HepG2 (cell line): ENCODE data around the gene DPH2. TPM values are rescaled to one million over a fixed set of nuclear protein-coding genes. Genes with fewer than 3 reads are reported as not detected.

Experiments used
- AHR ChIP-seq: IDR thresholded peaks from 2 replicates; pipeline ENCODE4 v1.6.1; 2018; ENCODE audit warnings: missing genetic modification reagents, missing compliant biosample characterization
- CREM ChIP-seq, 2 experiments: sonication (generic) in 1 of 2; formaldehyde crosslinking in 1 of 2; IDR thresholded peaks; 2 replicates each; pipeline versions ENCODE4 v1.4.0 to v1.6.1; 2016 to 2020; ENCODE audit warnings: antibody characterized with exemption in 1 of 2, mild to moderate bottlenecking in 1 of 2, missing genetic modification reagents in 1 of 2
- ELF4 ChIP-seq: sonication (generic); formaldehyde crosslinking; IDR thresholded peaks from 2 replicates; pipeline ENCODE4 v1.5.0; 2020; ENCODE audit warnings: missing genetic modification reagents, mild to moderate bottlenecking, moderate library complexity, borderline replicate concordance
- FOSL1 ChIP-seq: sonication (generic); formaldehyde crosslinking; IDR thresholded peaks from 2 replicates; pipeline ENCODE4 v1.9.0; 2021; ENCODE audit warnings: missing genetic modification reagents, borderline replicate concordance
- HNRNPUL1 ChIP-seq: fragments of 200-400 bp; formaldehyde crosslinking; IDR thresholded peaks from 2 replicates; pipeline ENCODE4 v1.6.1; 2017; ENCODE audit warnings: low read depth, mild to moderate bottlenecking, low read length, moderate library complexity
- JUND ChIP-seq: sonication (generic); formaldehyde crosslinking; IDR thresholded peaks from 2 replicates; pipeline ENCODE4 v1.8.0; 2022; ENCODE audit warnings: mild to moderate bottlenecking, missing genetic modification reagents
- KAT7 ChIP-seq: IDR thresholded peaks from 2 replicates; pipeline ENCODE4 v1.6.1; 2018; ENCODE audit warnings: borderline replicate concordance, missing compliant biosample characterization
- MLLT10 ChIP-seq: sonication (generic); formaldehyde crosslinking; IDR thresholded peaks from 2 replicates; pipeline ENCODE4 v1.4.0; 2020; ENCODE audit warnings: missing genetic modification reagents
- MXI1 ChIP-seq: IDR thresholded peaks from 3 replicates; pipeline ENCODE4 v1.6.1; 2012; ENCODE audit warnings: low read depth, low read length, inconsistent platforms, borderline replicate concordance
- PHF20 ChIP-seq: sonication (generic); formaldehyde crosslinking; IDR thresholded peaks from 2 replicates; pipeline ENCODE4 v1.5.0; 2020; ENCODE audit warnings: mild to moderate bottlenecking, missing genetic modification reagents
- POLR2AphosphoS5 ChIP-seq: IDR thresholded peaks from 2 replicates; pipeline ENCODE4 v1.6.1; 2012; ENCODE audit warnings: low read depth, low read length
- SNAPC2 ChIP-seq: sonication (generic); formaldehyde crosslinking; IDR thresholded peaks from 2 replicates; pipeline ENCODE4 v1.8.1; 2022; ENCODE audit warnings: mild to moderate bottlenecking, missing genetic modification reagents
- SP5 ChIP-seq: IDR thresholded peaks from 2 replicates; pipeline ENCODE4 v1.6.1; 2016; ENCODE audit warnings: low read depth, borderline replicate concordance
- TMF1 ChIP-seq: sonication (generic); formaldehyde crosslinking; IDR thresholded peaks from 2 replicates; pipeline ENCODE4 v1.8.1; 2022; ENCODE audit warnings: low read depth, missing genetic modification reagents
- ZNF550 ChIP-seq: sonication (generic); formaldehyde crosslinking; IDR thresholded peaks from 2 replicates; pipeline ENCODE4 v1.4.0; 2020; ENCODE audit warnings: mild to moderate bottlenecking, missing genetic modification reagents, borderline replicate concordance
- ZNF709 ChIP-seq: sonication (generic); formaldehyde crosslinking; IDR thresholded peaks from 2 replicates; pipeline ENCODE4 v1.5.0; 2020; ENCODE audit warnings: mild to moderate bottlenecking, missing genetic modification reagents
- ZNF780A ChIP-seq: sonication (generic); formaldehyde crosslinking; IDR thresholded peaks from 2 replicates; pipeline ENCODE4 v1.8.0; 2022; ENCODE audit warnings: mild to moderate bottlenecking, missing genetic modification reagents, moderate library complexity
- ZNF841 ChIP-seq: sonication (generic); formaldehyde crosslinking; IDR thresholded peaks from 2 replicates; pipeline ENCODE4 v1.8.1; 2023; ENCODE audit warnings: missing genetic modification reagents, borderline replicate concordance
- ZSCAN12 ChIP-seq: sonication (generic); formaldehyde crosslinking; IDR thresholded peaks from 2 replicates; pipeline ENCODE4 v1.9.0; 2021; ENCODE audit warnings: mild to moderate bottlenecking, missing genetic modification reagents
- polyA plus RNA-seq, 8 experiments: library from polyadenylated mRNA; depleted of rRNA in 3 of 8; stranded (reverse) in 7 of 8; unstranded in 1 of 8; fragments of >200 nt; fragmentation: Illumina TruSeq in 4 of 8; extraction: Trizol in 4 of 8; gene quantifications; 2 replicates each; pipeline versions ENCODE4 v1.2.1 to v1.2.3, GENCODE V29; 2011 to 2016; ENCODE audit warnings: low read depth in 4 of 8, missing spikeins in 1 of 8, mixed read lengths in 1 of 8; ENCODE audit not compliant: insufficient read depth in 1 of 8
- total RNA-seq, 5 experiments: library from RNA; depleted of rRNA; stranded (reverse); fragments of >200 nt; fragmentation: Illumina TruSeq; extraction: Trizol; gene quantifications; 2 replicates each; pipeline ENCODE4 v1.2.3, GENCODE V29; 2016; ENCODE audit warnings: low read depth in 1 of 5
- TF ChIP-seq, protein P1 (sequence below): sonication (generic); formaldehyde crosslinking; IDR thresholded peaks from 2 replicates; pipeline ENCODE4 v1.4.0; 2020; ENCODE audit warnings: missing genetic modification reagents, borderline replicate concordance
- TF ChIP-seq, protein P2 (sequence below): sonication (generic); formaldehyde crosslinking; IDR thresholded peaks from 2 replicates; pipeline ENCODE4 v1.9.0; 2021; ENCODE audit warnings: missing genetic modification reagents, borderline replicate concordance
- TF ChIP-seq, protein P3 (sequence below): IDR thresholded peaks from 2 replicates; pipeline ENCODE4 v1.6.1; 2016
- TF ChIP-seq, protein P4 (sequence below): sonication (generic); formaldehyde crosslinking; IDR thresholded peaks from 2 replicates; pipeline ENCODE4 v1.8.1; 2022; ENCODE audit warnings: mild to moderate bottlenecking, missing genetic modification reagents

The DPH2 gene
- total and polyA plus RNA-seq, 2 of the 13 experiments (the other 11 are each of a cell fraction or from before 2014, with no cell fraction given) = 32.2 to 38.3 TPM

DNA sequence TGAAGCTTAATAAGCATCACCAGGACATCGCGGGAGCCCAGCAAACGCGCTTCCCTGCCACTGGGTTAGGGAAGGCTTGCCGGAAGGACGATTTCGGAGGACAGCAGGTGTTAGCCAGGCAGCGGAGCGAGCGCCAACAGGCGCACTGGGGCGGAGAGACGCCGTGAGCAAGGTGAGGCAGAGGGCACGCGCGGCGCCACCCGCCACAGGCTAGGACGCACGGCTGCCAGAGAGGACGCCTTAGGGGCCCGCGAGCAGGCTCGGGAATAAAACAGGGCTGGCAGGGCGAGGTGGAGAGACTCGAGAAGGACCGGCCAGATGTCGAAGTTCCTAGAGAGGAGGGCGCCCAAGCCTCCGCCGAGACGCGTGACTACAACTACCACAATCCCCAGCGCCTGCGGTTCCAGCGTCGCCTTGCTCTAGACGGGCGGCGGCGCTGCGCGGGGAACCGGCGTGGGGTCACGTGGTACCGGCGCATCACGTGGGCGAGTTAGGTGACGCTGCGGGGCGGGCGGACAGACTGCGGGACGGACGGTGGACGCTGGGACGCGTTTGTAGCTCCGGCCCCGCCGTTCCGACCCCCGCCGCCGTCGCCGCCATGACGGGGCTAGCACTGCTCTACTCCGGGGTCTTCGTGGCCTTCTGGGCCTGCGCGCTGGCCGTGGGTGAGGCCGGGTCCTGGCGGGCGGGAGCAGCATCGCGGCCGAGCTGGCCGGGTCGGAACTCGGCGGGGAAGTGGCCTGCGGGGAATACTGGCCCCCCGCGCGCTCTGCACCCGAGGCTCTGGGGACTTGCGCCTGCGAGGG, 4.8 kb downstream of the DPH2 start, which contains the start of gene ATP6V0B (continued):
- TF ChIP-seq, protein P1, sequence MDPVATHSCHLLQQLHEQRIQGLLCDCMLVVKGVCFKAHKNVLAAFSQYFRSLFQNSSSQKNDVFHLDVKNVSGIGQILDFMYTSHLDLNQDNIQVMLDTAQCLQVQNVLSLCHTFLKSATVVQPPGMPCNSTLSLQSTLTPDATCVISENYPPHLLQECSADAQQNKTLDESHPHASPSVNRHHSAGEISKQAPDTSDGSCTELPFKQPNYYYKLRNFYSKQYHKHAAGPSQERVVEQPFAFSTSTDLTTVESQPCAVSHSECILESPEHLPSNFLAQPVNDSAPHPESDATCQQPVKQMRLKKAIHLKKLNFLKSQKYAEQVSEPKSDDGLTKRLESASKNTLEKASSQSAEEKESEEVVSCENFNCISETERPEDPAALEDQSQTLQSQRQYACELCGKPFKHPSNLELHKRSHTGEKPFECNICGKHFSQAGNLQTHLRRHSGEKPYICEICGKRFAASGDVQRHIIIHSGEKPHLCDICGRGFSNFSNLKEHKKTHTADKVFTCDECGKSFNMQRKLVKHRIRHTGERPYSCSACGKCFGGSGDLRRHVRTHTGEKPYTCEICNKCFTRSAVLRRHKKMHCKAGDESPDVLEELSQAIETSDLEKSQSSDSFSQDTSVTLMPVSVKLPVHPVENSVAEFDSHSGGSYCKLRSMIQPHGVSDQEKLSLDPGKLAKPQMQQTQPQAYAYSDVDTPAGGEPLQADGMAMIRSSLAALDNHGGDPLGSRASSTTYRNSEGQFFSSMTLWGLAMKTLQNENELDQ = no peak
- TF ChIP-seq SNAPC2 (CRISPR knock-in tag) = no peak
- TF ChIP-seq POLR2AphosphoS5 = peak; percentile 63
- no peak for TF ChIP-seq ZNF550 (CRISPR knock-in tag)
- TF ChIP-seq, protein P2, sequence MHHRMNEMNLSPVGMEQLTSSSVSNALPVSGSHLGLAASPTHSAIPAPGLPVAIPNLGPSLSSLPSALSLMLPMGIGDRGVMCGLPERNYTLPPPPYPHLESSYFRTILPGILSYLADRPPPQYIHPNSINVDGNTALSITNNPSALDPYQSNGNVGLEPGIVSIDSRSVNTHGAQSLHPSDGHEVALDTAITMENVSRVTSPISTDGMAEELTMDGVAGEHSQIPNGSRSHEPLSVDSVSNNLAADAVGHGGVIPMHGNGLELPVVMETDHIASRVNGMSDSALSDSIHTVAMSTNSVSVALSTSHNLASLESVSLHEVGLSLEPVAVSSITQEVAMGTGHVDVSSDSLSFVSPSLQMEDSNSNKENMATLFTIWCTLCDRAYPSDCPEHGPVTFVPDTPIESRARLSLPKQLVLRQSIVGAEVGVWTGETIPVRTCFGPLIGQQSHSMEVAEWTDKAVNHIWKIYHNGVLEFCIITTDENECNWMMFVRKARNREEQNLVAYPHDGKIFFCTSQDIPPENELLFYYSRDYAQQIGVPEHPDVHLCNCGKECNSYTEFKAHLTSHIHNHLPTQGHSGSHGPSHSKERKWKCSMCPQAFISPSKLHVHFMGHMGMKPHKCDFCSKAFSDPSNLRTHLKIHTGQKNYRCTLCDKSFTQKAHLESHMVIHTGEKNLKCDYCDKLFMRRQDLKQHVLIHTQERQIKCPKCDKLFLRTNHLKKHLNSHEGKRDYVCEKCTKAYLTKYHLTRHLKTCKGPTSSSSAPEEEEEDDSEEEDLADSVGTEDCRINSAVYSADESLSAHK (CRISPR knock-in tag) = no peak
- no peak for TF ChIP-seq FOSL1 (CRISPR knock-in tag)
- no peak for TF ChIP-seq ZSCAN12 (CRISPR knock-in tag)
- TF ChIP-seq HNRNPUL1 = no peak
- TF ChIP-seq KAT7 (CRISPR knock-in tag) = peak; percentile 85; the same call in 1 of the 2 replicates
- TF ChIP-seq CREM (IDR thresholded peaks at IDR 0.05) = peak; percentile 90
- TF ChIP-seq CREM (CRISPR knock-in tag; IDR thresholded peaks at IDR 0.05) = peak; percentile 47; the same call in 1 of the 2 replicates
- TF ChIP-seq ZNF780A (CRISPR knock-in tag) = no peak; the same call in 1 of the 2 replicates
- peak; percentile 77 for TF ChIP-seq PHF20 (CRISPR knock-in tag)
- no peak for TF ChIP-seq MLLT10
- no peak; the same call in 1 of the 2 replicates for TF ChIP-seq SP5 (CRISPR knock-in tag)
- TF ChIP-seq JUND (CRISPR knock-in tag) = no peak
- TF ChIP-seq ELF4 = no peak
- TF ChIP-seq ZNF841 = no peak
- peak; percentile 73; the same call in 1 of the 2 replicates for TF ChIP-seq TMF1 (CRISPR knock-in tag)
- TF ChIP-seq, protein P3, sequence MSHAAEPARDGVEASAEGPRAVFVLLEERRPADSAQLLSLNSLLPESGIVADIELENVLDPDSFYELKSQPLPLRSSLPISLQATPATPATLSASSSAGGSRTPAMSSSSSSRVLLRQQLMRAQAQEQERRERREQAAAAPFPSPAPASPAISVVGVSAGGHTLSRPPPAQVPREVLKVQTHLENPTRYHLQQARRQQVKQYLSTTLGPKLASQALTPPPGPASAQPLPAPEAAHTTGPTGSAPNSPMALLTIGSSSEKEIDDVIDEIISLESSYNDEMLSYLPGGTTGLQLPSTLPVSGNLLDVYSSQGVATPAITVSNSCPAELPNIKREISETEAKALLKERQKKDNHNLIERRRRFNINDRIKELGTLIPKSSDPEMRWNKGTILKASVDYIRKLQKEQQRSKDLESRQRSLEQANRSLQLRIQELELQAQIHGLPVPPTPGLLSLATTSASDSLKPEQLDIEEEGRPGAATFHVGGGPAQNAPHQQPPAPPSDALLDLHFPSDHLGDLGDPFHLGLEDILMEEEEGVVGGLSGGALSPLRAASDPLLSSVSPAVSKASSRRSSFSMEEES (CRISPR knock-in tag) = peak; percentile 95
- peak; percentile 32; the same call in 1 of the 2 replicates for TF ChIP-seq ZNF709 (CRISPR knock-in tag)
- TF ChIP-seq, protein P4, sequence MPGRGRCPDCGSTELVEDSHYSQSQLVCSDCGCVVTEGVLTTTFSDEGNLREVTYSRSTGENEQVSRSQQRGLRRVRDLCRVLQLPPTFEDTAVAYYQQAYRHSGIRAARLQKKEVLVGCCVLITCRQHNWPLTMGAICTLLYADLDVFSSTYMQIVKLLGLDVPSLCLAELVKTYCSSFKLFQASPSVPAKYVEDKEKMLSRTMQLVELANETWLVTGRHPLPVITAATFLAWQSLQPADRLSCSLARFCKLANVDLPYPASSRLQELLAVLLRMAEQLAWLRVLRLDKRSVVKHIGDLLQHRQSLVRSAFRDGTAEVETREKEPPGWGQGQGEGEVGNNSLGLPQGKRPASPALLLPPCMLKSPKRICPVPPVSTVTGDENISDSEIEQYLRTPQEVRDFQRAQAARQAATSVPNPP (CRISPR knock-in tag) = no peak
- peak; percentile 84; the same call in 1 of the 3 replicates for TF ChIP-seq MXI1
- no peak; the same call in 1 of the 2 replicates for TF ChIP-seq AHR (CRISPR knock-in tag)
